Measurements from ENCODE around the gene CYP19A1.

Gene CYP19A1

GRCh38 chr15:51298620-51299019, 39.8 kb downstream of the CYP19A1 start:
- no peak for TF ChIP-seq CTCF (IDR thresholded peaks at IDR 0.05; ENCODE audit: poor library complexity, severe bottlenecking)
- H3K27me3 ChIP-seq (ENCODE audit: insufficient read depth, poor library complexity, severe bottlenecking), result no peaks in the 10 kb centered on the region
- H3K9me3 ChIP-seq (ENCODE audit: severe bottlenecking), result no peaks in the 10 kb centered on the region

GRCh38 chr15:51290720-51291119, 47.7 kb downstream of the CYP19A1 start:
- Histone ChIP-seq H3K27ac (ENCODE audit: poor library complexity, severe bottlenecking) (no peak overlapping the region), H3K27me3 (ENCODE audit: insufficient read depth, poor library complexity, severe bottlenecking) (peaks cover 4% of the 10 kb centered on the region), H3K4me1 (ENCODE audit: insufficient read depth, poor library complexity, severe bottlenecking) (no peaks in the 10 kb centered on the region), H3K36me3 (ENCODE audit: low read depth) (no peaks in the 10 kb centered on the region), H3K9me3 (ENCODE audit: severe bottlenecking) (no peaks in the 10 kb centered on the region), H3K4me3 (ENCODE audit: severe bottlenecking) (no peak overlapping the region)
- TF ChIP-seq CTCF (IDR thresholded peaks at IDR 0.05; ENCODE audit: poor library complexity, severe bottlenecking), result no peak
- DNase-seq (ENCODE audit: low spot score), result no peak
- ATAC-seq (ENCODE audit: low read depth), result no peak

More at GRCh38 chr15:51298620-51299019, 39.8 kb downstream of the CYP19A1 start:
- DNase-seq (ENCODE audit: low spot score) (peak; percentile 38), ATAC-seq (ENCODE audit: low read depth) (no peak)
- H3K4me1 ChIP-seq (ENCODE audit: insufficient read depth, poor library complexity, severe bottlenecking), result no peaks in the 10 kb centered on the region
- no peak overlapping the region for H3K4me3 ChIP-seq (ENCODE audit: severe bottlenecking)
- no peak overlapping the region for H3K27ac ChIP-seq (ENCODE audit: poor library complexity, severe bottlenecking)
- no peaks in the 10 kb centered on the region for H3K36me3 ChIP-seq (ENCODE audit: low read depth)

- Histone ChIP-seq H3K9me3 (ENCODE audit: severe bottlenecking) (no peaks in the 10 kb centered on the region), H3K27ac (ENCODE audit: poor library complexity, severe bottlenecking) (no peak overlapping the region), H3K4me1 (ENCODE audit: insufficient read depth, poor library complexity, severe bottlenecking) (no peaks in the 10 kb centered on the region), H3K4me3 (ENCODE audit: severe bottlenecking) (no peak overlapping the region), H3K27me3 (ENCODE audit: insufficient read depth, poor library complexity, severe bottlenecking) (peaks cover 4% of the 10 kb centered on the region), H3K36me3 (ENCODE audit: low read depth) (no peaks in the 10 kb centered on the region)
- ATAC-seq (ENCODE audit: low read depth) (no peak), DNase-seq (ENCODE audit: low spot score) (no peak)
- TF ChIP-seq CTCF (IDR thresholded peaks at IDR 0.05; ENCODE audit: poor library complexity, severe bottlenecking), result no peak
Measured at GRCh38 chr15:51289290-51289689, 49.1 kb downstream of the CYP19A1 start.

DNA sequence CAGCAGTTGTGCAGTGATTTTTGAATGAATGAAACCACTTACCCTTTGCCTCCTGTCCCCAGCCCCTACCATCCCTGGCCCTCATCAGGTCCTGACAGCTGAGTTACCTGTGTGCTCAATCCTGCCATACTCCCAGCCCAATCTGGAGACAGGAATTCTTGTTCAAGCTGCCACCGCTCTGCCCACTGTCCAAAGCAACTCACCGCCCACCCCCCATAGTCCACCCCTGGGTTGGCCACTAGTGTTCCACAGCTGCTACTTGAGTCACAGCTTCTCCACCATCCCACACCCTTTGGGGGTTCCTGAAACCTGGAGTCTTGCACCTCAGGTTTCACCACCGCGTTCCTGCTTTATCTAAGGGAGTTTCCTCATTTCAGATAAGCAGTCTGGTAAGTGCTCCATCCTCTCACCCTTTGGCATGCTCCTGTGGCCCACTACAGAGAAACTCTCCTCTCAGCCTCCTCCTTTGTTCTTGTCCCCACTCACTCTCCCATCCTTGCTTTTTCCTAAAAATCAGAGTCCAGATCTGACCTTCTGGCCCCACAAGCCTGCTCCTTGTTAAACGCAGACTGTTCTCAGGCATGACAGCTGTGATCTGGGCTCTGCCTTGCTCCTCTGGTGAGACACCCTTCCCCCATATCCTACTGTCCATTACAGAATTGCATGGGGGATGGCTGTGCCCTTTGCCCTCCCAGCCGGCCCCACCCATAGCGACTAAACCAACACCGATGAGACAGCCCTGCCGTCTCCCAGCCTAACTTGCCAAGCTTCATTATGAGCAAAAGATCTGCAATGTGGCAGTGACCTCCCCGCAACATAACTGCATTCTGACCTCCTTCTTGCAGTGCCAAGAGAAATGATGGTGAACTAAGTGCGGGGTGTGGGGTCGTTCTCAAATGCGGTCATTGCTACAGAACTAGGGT, 50.0 kb downstream of the CYP19A1 start:
- Histone ChIP-seq H3K27me3 (ENCODE audit: insufficient read depth, poor library complexity, severe bottlenecking) (peaks cover 4% of the 10 kb centered on the region), H3K4me1 (ENCODE audit: insufficient read depth, poor library complexity, severe bottlenecking) (no peaks in the 10 kb centered on the region), H3K36me3 (ENCODE audit: low read depth) (no peaks in the 10 kb centered on the region), H3K27ac (ENCODE audit: poor library complexity, severe bottlenecking) (no peak overlapping the region), H3K9me3 (ENCODE audit: severe bottlenecking) (no peaks in the 10 kb centered on the region), H3K4me3 (ENCODE audit: severe bottlenecking) (no peak overlapping the region)
- ATAC-seq (ENCODE audit: low read depth), result no peak
- TF ChIP-seq CTCF (IDR thresholded peaks at IDR 0.05; ENCODE audit: poor library complexity, severe bottlenecking), result no peak
- no peak for DNase-seq (ENCODE audit: low spot score)

GRCh38 chr15:51286816-51287215, 51.6 kb downstream of the CYP19A1 start:
- H3K36me3 ChIP-seq (ENCODE audit: low read depth), result no peaks in the 10 kb centered on the region
- no peak overlapping the region for H3K4me3 ChIP-seq (ENCODE audit: severe bottlenecking)
- H3K4me1 ChIP-seq (ENCODE audit: insufficient read depth, poor library complexity, severe bottlenecking), result no peaks in the 10 kb centered on the region
- peaks cover 4% of the 10 kb centered on the region for H3K27me3 ChIP-seq (ENCODE audit: insufficient read depth, poor library complexity, severe bottlenecking)
- peak; percentile 41 for TF ChIP-seq CTCF (IDR thresholded peaks at IDR 0.05; ENCODE audit: poor library complexity, severe bottlenecking)
- H3K27ac ChIP-seq (ENCODE audit: poor library complexity, severe bottlenecking), result no peak overlapping the region
- ATAC-seq (ENCODE audit: low read depth), result peak; percentile 74
- no peak for DNase-seq (ENCODE audit: low spot score)
- H3K9me3 ChIP-seq (ENCODE audit: severe bottlenecking), result no peaks in the 10 kb centered on the region

All from RWPE2 (cell line).